Stomach (tissue), 4 donors: ENCODE data around the gene BBS7.

Experiments
- EP300 ChIP-seq: sonication (generic); formaldehyde crosslinking; IDR thresholded peaks from one replicate; pipeline ENCODE4 v1.6.1; 2017; ENCODE audit warnings: antibody characterized with exemption
- POLR2AphosphoS5 ChIP-seq, 3 donors: sonication (generic); formaldehyde crosslinking; IDR thresholded peaks; one replicate each; pipeline ENCODE4 v1.6.1; 2016; ENCODE audit warnings: antibody characterized with exemption in 3 of 3
- TF ChIP-seq, protein P1 (sequence below), 7 experiments: fragments of 450-650 bp in 4 of 7; fragments of 200-600 bp in 3 of 7; sonication (generic) in 3 of 7; IDR thresholded peaks; one replicate each; pipeline ENCODE4 v1.5.1; 2016 to 2019; ENCODE audit warnings: antibody characterized with exemption in 7 of 7, control low read depth in 2 of 7, mild to moderate bottlenecking in 1 of 7

- TF ChIP-seq, protein P1, sequence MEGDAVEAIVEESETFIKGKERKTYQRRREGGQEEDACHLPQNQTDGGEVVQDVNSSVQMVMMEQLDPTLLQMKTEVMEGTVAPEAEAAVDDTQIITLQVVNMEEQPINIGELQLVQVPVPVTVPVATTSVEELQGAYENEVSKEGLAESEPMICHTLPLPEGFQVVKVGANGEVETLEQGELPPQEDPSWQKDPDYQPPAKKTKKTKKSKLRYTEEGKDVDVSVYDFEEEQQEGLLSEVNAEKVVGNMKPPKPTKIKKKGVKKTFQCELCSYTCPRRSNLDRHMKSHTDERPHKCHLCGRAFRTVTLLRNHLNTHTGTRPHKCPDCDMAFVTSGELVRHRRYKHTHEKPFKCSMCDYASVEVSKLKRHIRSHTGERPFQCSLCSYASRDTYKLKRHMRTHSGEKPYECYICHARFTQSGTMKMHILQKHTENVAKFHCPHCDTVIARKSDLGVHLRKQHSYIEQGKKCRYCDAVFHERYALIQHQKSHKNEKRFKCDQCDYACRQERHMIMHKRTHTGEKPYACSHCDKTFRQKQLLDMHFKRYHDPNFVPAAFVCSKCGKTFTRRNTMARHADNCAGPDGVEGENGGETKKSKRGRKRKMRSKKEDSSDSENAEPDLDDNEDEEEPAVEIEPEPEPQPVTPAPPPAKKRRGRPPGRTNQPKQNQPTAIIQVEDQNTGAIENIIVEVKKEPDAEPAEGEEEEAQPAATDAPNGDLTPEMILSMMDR (IDR thresholded peaks at IDR 0.05) = no peak
- TF ChIP-seq EP300 = no peak
- TF ChIP-seq POLR2AphosphoS5 (IDR thresholded peaks at IDR 0.05) = no peak
These were observed 27.9 kb upstream of the BBS7 start for GRCh38 chr4:121898150-121898549.
